ACC112 (cell line): ENCODE data around the gene TMEM242.
"Not testable (repeated sequence)": the region's sequence is repeated elsewhere in the genome, so short reads cannot be mapped to it uniquely, and the experiment has no call there.

Experiments
- H2AFZ ChIP-seq: fragments of 200-600 bp; sonication (generic); one replicate; pipeline ENCODE4 v1.6.0; 2017; ENCODE audit warnings: antibody characterized with exemption, low read length; ENCODE audit not compliant: unreplicated experiment
- H3K27ac ChIP-seq: fragments of 200-600 bp; sonication (generic); 2 replicates; pipeline ENCODE4 v1.5.1; 2014; ENCODE audit warnings: low read depth, mild to moderate bottlenecking, antibody characterized with exemption, low read length, moderate library complexity
- H3K27me3 ChIP-seq: fragments of 200-600 bp; sonication (generic); 2 replicates; pipeline ENCODE4 v1.6.1; 2014; ENCODE audit warnings: mild to moderate bottlenecking, antibody characterized with exemption, low read length, moderate library complexity, mixed read lengths; ENCODE audit not compliant: insufficient read depth
- H3K36me3 ChIP-seq: fragments of 200-600 bp; sonication (generic); 2 replicates; pipeline ENCODE4 v1.6.1; 2016; ENCODE audit warnings: mild to moderate bottlenecking, antibody characterized with exemption, low read length, moderate library complexity, mixed read lengths; ENCODE audit not compliant: insufficient read depth
- H3K4me1 ChIP-seq: fragments of 200-600 bp; sonication (generic); one replicate; pipeline ENCODE4 v1.6.1; 2016; ENCODE audit warnings: low read length, mixed read lengths; ENCODE audit not compliant: insufficient read depth, unreplicated experiment, control insufficient read depth
- H3K4me3 ChIP-seq: fragments of 200-600 bp; sonication (generic); 2 replicates; pipeline ENCODE4 v1.5.1; 2014; ENCODE audit warnings: mild to moderate bottlenecking, low read depth, low read length
- H3K79me2 ChIP-seq: fragments of 200-600 bp; sonication (generic); one replicate; pipeline ENCODE4 v1.6.0; 2016; ENCODE audit warnings: low read length; ENCODE audit not compliant: control insufficient read depth, unreplicated experiment, insufficient read depth

Gene TMEM242

GRCh38 chr6:157339432-157339831 is 16.1 kb upstream of the TMEM242 start:
- Histone ChIP-seq H3K36me3 (no peaks in the 10 kb centered on the region), H3K4me3 (no peak overlapping the region), H3K27ac (no peak overlapping the region), H3K27me3 (peaks cover 38% of the 10 kb centered on the region), H3K79me2 (no peaks in the 10 kb centered on the region), H2AFZ (no peak overlapping the region), H3K4me1 (no peaks in the 10 kb centered on the region)

- Histone ChIP-seq H2AFZ (no peak overlapping the region), H3K27me3 (peaks cover 41% of the 10 kb centered on the region), H3K4me1 (no peaks in the 10 kb centered on the region), H3K4me3 (no peak overlapping the region), H3K27ac (no peak overlapping the region), H3K79me2 (no peaks in the 10 kb centered on the region), H3K36me3 (no peaks in the 10 kb centered on the region)
Observed at GRCh38 chr6:157337751-157338150, 14.4 kb upstream of the TMEM242 start.

DNA sequence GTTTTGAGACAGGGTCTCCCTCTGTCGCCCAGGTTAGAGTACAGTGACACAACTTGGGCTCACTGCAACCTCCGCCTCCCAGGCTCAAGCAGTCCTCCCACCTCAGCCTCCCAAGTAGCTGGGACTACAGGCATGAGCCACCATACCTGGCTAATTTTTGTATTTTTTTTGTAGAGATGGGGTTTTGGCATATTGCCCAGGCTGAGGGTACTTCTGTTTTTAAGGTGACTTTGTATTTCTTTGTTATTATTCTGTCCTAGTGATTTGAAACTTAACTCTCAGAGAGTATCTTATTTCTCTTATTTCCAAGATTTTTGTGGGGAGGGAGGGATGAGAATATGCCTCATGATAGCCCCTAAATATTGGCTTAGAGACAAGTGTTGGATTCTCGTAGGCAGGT is 14.0 kb upstream of the TMEM242 start:
- H3K79me2 ChIP-seq, H3K4me1 ChIP-seq, H3K36me3 ChIP-seq, H2AFZ ChIP-seq, H3K27ac ChIP-seq, H3K4me3 ChIP-seq: not testable (repeated sequence)
- peaks cover 45% of the 10 kb centered on the region for H3K27me3 ChIP-seq

GRCh38 chr6:157335829-157336228 is 12.5 kb upstream of the TMEM242 start:
- peaks cover 52% of the 10 kb centered on the region for H3K27me3 ChIP-seq

DNA sequence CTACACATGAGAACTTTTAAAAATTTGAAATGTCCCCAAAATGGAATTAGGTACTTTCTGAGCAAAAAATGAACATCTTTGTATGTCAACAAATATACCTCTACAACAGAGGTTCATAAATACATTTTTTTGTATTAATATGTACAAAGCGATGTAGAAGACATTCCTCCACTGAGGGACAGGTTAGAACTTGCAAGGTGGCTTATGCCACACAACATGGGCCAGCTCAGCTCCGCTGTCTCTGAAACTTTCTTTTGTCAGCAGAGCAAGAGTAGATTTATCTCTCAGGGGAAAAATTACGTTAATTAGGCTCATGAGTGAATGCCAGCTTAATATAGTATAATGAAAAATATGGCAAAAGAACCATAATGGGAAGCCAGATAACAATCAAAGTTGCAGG is 10.6 kb upstream of the TMEM242 start:
- Histone ChIP-seq H3K27ac (no peak overlapping the region), H3K4me1 (peaks cover 6% of the 10 kb centered on the region), H3K36me3 (no peaks in the 10 kb centered on the region), H3K4me3 (no peak overlapping the region), H3K79me2 (no peaks in the 10 kb centered on the region), H2AFZ (no peak overlapping the region), H3K27me3 (peaks cover 45% of the 10 kb centered on the region)

More at GRCh38 chr6:157335829-157336228, 12.5 kb upstream of the TMEM242 start:
- H3K4me3 ChIP-seq, result no peak overlapping the region
- H3K4me1 ChIP-seq, result no peaks in the 10 kb centered on the region
- no peaks in the 10 kb centered on the region for H3K79me2 ChIP-seq
- no peaks in the 10 kb centered on the region for H3K36me3 ChIP-seq
- H3K27ac ChIP-seq, result no peak overlapping the region
- no peak overlapping the region for H2AFZ ChIP-seq

DNA sequence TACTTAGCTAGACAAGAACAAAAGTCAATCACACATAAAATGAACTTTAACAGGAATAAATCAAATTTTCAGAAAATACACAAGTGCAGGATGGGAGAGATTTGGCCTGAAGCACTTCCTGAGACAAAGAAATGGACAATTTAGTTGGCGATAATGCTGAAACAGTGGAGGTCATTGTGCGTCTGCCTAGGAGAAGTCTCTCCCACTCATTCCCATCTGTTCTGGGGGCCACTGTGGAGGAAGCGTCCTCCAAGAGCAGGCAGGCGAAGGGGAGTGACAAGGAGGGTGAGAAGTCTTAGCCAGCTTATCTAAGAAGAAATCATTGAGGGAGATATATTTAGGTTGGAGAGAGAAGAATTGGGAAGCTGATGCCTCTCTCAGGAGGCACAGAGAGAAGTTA is 10.2 kb upstream of the TMEM242 start:
- H3K36me3 ChIP-seq, result no peaks in the 10 kb centered on the region
- peaks cover 8% of the 10 kb centered on the region for H3K4me1 ChIP-seq
- no peaks in the 10 kb centered on the region for H3K79me2 ChIP-seq
- H3K27ac ChIP-seq, result no peak overlapping the region
- peaks cover 41% of the 10 kb centered on the region for H3K27me3 ChIP-seq
- no peak overlapping the region for H2AFZ ChIP-seq
- no peak overlapping the region for H3K4me3 ChIP-seq

- no peak overlapping the region for H2AFZ ChIP-seq
- H3K4me1 ChIP-seq, result peaks cover 10% of the 10 kb centered on the region
- H3K36me3 ChIP-seq, result no peaks in the 10 kb centered on the region
- peaks cover 34% of the 10 kb centered on the region for H3K27me3 ChIP-seq
- H3K4me3 ChIP-seq, result no peak overlapping the region
- no peaks in the 10 kb centered on the region for H3K79me2 ChIP-seq
- H3K27ac ChIP-seq, result no peak overlapping the region
Observed at GRCh38 chr6:157332813-157333212, 9.5 kb upstream of the TMEM242 start.

GRCh38 chr6:157330831-157331230 is 7.5 kb upstream of the TMEM242 start:
- H3K27ac ChIP-seq, result no peak overlapping the region
- no peaks in the 10 kb centered on the region for H3K36me3 ChIP-seq
- peaks cover 10% of the 10 kb centered on the region for H3K4me1 ChIP-seq
- H3K79me2 ChIP-seq, result no peaks in the 10 kb centered on the region
- no peak overlapping the region for H2AFZ ChIP-seq
- H3K27me3 ChIP-seq, result peaks cover 27% of the 10 kb centered on the region
- H3K4me3 ChIP-seq, result no peak overlapping the region

DNA sequence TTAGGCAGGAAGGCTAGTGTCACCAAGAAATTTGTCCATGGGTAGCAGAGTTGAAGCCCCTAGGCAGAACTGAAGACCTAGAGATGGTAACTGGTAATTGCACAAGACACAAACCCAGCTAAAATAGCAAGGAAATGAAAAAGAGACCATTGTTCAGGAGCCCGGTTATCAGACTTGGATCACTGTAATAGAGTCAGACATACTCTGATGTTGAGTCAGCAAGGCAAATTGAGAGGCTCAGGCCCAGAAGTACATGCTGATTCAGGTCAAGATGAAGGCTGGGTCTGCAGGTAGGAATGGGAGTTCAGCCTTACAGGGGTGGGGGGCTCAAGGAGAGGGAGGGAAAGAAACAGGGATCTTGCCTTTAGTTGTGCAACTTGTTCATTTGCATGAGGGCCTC is 6.5 kb upstream of the TMEM242 start:
- H2AFZ ChIP-seq, result no peak overlapping the region
- H3K4me1 ChIP-seq, result peaks cover 14% of the 10 kb centered on the region
- no peaks in the 10 kb centered on the region for H3K36me3 ChIP-seq
- peaks cover 24% of the 10 kb centered on the region for H3K27me3 ChIP-seq
- no peaks in the 10 kb centered on the region for H3K79me2 ChIP-seq
- no peak overlapping the region for H3K27ac ChIP-seq
- no peak overlapping the region for H3K4me3 ChIP-seq

GRCh38 chr6:157328108-157328692 is 4.9 kb upstream of the TMEM242 start:
- no peaks in the 10 kb centered on the region for H3K79me2 ChIP-seq
- H3K27ac ChIP-seq, result no peak overlapping the region
- no peak overlapping the region for H2AFZ ChIP-seq
- H3K4me3 ChIP-seq, result no peak overlapping the region
- H3K4me1 ChIP-seq, result peaks cover 19% of the 10 kb centered on the region
- H3K27me3 ChIP-seq, result peaks cover 15% of the 10 kb centered on the region
- H3K36me3 ChIP-seq, result no peaks in the 10 kb centered on the region

- Histone ChIP-seq H2AFZ (no peak overlapping the region), H3K27ac (no peak overlapping the region)
Observed at GRCh38 chr6:157326979-157327378, 3.7 kb upstream of the TMEM242 start.

More at GRCh38 chr6:157326979-157327378, 3.7 kb upstream of the TMEM242 start:
- no peak overlapping the region for H3K4me3 ChIP-seq
- peaks cover 3% of the 10 kb centered on the region for H3K27me3 ChIP-seq
- H3K4me1 ChIP-seq, result peaks cover 25% of the 10 kb centered on the region
- H3K36me3 ChIP-seq, result no peaks in the 10 kb centered on the region
- H3K79me2 ChIP-seq, result peaks cover 5% of the 10 kb centered on the region
